ENCODE measurements around the gene INTS12. TPM values are rescaled to one million over a fixed set of nuclear protein-coding genes. Genes with fewer than 3 reads are reported as not detected.

The INTS12 gene
- polyA plus RNA-seq, 3 donors from 2014 or later, result 17.2 to 30.6 (median 21.5) TPM

- no peaks in the 10 kb centered on the region for H3K36me3 Mint-ChIP-seq
- H3K4me3 Mint-ChIP-seq, result no peak overlapping the region
- H3K27me3 Mint-ChIP-seq (ENCODE audit: low read depth in 3 of 3), result peaks cover 0 to 4% (median 0%) of the 10 kb centered on the region in 3 donors
- DNase-seq, result no peak
- no peaks in the 10 kb centered on the region for H3K4me1 Mint-ChIP-seq
- no peak overlapping the region for H3K27ac Mint-ChIP-seq
- H3K9me3 Mint-ChIP-seq, result no peaks in the 10 kb centered on the region
Observed at GRCh38 chr4:105633241-105633640, 75.2 kb downstream of the INTS12 start.

Other genes with a start within 250 kb of the INTS12 start
- gene PPA2, start 234.6 kb downstream of the INTS12 start, polyA plus RNA-seq, result 100 to 1,000 TPM in 2 of 3 donors, 10 to 100 TPM in 1; 91.4 to 110 (median 101) TPM
- not detected for gene ARHGEF38, start 156.1 kb downstream of the INTS12 start, polyA plus RNA-seq
- gene GSTCD, start 95 bp upstream of the INTS12 start, polyA plus RNA-seq, result 1 to 10 TPM; 1.8 to 2.1 (median 2.0) TPM
- not detected for gene NPNT, start 186.8 kb upstream of the INTS12 start, polyA plus RNA-seq

Measured in immature natural killer cell (primary cell).